Gastrocnemius medialis (tissue), 4 donors: Measurements from ENCODE around the gene GPS2. TPM values are rescaled to one million over a fixed set of nuclear protein-coding genes. Genes with fewer than 3 reads are reported as not detected.

Experiments used
- ATAC-seq, 2 donors: fragments of 150-250 bp; one replicate each; pipeline ENCODE4 v1.9.1; 2016
- DNase-seq, 2 donors: peaks; one replicate each; pipeline ENCODE4 v3.0.0-alpha.2; 2019
- H3K27ac ChIP-seq, 4 donors: fragments of 200-600 bp; sonication (generic); 1 replicate in 1 of 4; 2 replicates in 3 of 4; pipeline ENCODE4 v1.5.1; 2016 to 2018; ENCODE audit warnings: mild to moderate bottlenecking in 2 of 4, moderate library complexity in 1 of 4
- H3K27me3 ChIP-seq, 3 donors: fragments of 200-600 bp; sonication (generic) in 2 of 3; 1 replicate in 1 of 3; 2 replicates in 2 of 3; pipeline versions ENCODE4 v1.5.1 to v1.6.0; 2016 to 2019; ENCODE audit warnings: mild to moderate bottlenecking in 1 of 3, moderate library complexity in 1 of 3
- H3K36me3 ChIP-seq, 2 donors: fragments of 200-600 bp; sonication (generic) in 1 of 2; one replicate each; pipeline ENCODE4 v1.5.1; 2017 to 2018
- H3K4me1 ChIP-seq, 2 donors: fragments of 200-600 bp; sonication (generic) in 1 of 2; one replicate each; pipeline ENCODE4 v1.5.1; 2016 to 2017; ENCODE audit warnings: mild to moderate bottlenecking in 2 of 2
- H3K4me3 ChIP-seq, 4 donors: fragments of 200-600 bp; sonication (generic) in 3 of 4; 1 replicate in 1 of 4; 2 replicates in 3 of 4; pipeline ENCODE4 v1.5.1; 2016 to 2019; ENCODE audit warnings: mild to moderate bottlenecking in 2 of 4
- H3K9me3 ChIP-seq, 3 donors: fragments of 200-600 bp; sonication (generic) in 2 of 3; 1 replicate in 1 of 3; 2 replicates in 2 of 3; pipeline ENCODE4 v1.5.1; 2016 to 2019
- CTCF ChIP-seq, 5 experiments: fragments of 450-650 bp in 3 of 5; fragments of 200-600 bp in 2 of 5; sonication (generic) in 2 of 5; IDR thresholded peaks in 4 of 5; conservative IDR thresholded peaks in 1 of 5; 1 replicate in 4 of 5; 2 replicates in 1 of 5; pipeline ENCODE4 v1.5.1; 2016 to 2019; ENCODE audit warnings: antibody characterized with exemption in 5 of 5, mild to moderate bottlenecking in 3 of 5, moderate library complexity in 3 of 5
- POLR2A ChIP-seq, 2 donors: fragments of 450-650 bp; IDR thresholded peaks; one replicate each; pipeline ENCODE4 v1.6.1; 2017; ENCODE audit warnings: antibody characterized with exemption in 2 of 2, mild to moderate bottlenecking in 2 of 2, moderate library complexity in 2 of 2
- in situ Hi-C, 4 donors: fragments of 200-750 bp; cut with MboI; loops; one replicate each; pipeline versions ENCODE4 v1.15.0 to v1.8.0; 2017; ENCODE audit warnings: low sequenced_read_pairs in 4 of 4
- intact Hi-C: fragments of 100-400 bp; cut with DNase I; formaldehyde crosslinking; loops from one replicate; pipeline ENCODE4 v1.15.1; 2023; ENCODE audit warnings: low total_unique reads
- total RNA-seq, 4 donors: library from RNA; depleted of rRNA; stranded (reverse); fragments of >200 nt; gene quantifications; one replicate each; pipeline versions ENCODE4 v1.1.0 to v1.2.3, GENCODE V29; 2016

The GPS2 gene
- total RNA-seq, 4 donors from 2014 or later = 135 to 240 (median 169) TPM

GRCh38 chr17:7354262-7354843 is 39.2 kb upstream of the GPS2 start:
- Histone ChIP-seq H3K27ac (no peak overlapping the region), H3K4me3 (no peak overlapping the region), H3K4me1 (peaks cover 20 to 31% of the 10 kb centered on the region in 2 donors), H3K27me3 (no peaks in the 10 kb centered on the region), H3K36me3 (no peaks in the 10 kb centered on the region), H3K9me3 (no peaks in the 10 kb centered on the region)
- in situ Hi-C loops = loop anchor here in 2 of 4 donors (25.0 kb wide), 2 partner anchors 158 to 183 kb away; partner anchors contain the start of gene TNFSF12 (in 1 of the 2)
- TF ChIP-seq POLR2A (IDR thresholded peaks at IDR 0.05) (no peak), CTCF (IDR thresholded peaks at IDR 0.05 in 4 of 5, conservative IDR thresholded peaks at IDR 0.05 in 1 of 5) (no peak)
- intact Hi-C loops = no loop called here
- DNase-seq = no peak
- no peak for ATAC-seq

- H3K4me3 ChIP-seq = peak overlapping the region; percentile 71 to 100 (median 84)
- no peak for DNase-seq
- TF ChIP-seq CTCF (IDR thresholded peaks at IDR 0.05 in 4 of 5, conservative IDR thresholded peaks at IDR 0.05 in 1 of 5) (no peak), POLR2A (IDR thresholded peaks at IDR 0.05) (no peak)
- ATAC-seq = no peak
- intact Hi-C loops = loop anchor here (1.0 to 2.0 kb wide), 4 partner anchors 50 to 208 kb away; partner anchors contain the start of genes POLR2A and SENP3
- H3K27me3 ChIP-seq = no peaks in the 10 kb centered on the region
- no peaks in the 10 kb centered on the region for H3K36me3 ChIP-seq
- no peaks in the 10 kb centered on the region for H3K9me3 ChIP-seq
- in situ Hi-C loops = loop anchor here in 2 of 4 donors (25.0 kb wide), 2 partner anchors 159 to 184 kb away; partner anchors contain the start of gene TNFSF12 (in 1 of the 2)
- peaks cover 26 to 38% of the 10 kb centered on the region in 2 donors for H3K4me1 ChIP-seq
- H3K27ac ChIP-seq = peak overlapping the region; percentile 93 to 98 (median 96)
Observed at GRCh38 chr17:7352910-7353635, 37.9 kb upstream of the GPS2 start.

- DNase-seq (no peak), ATAC-seq (no peak)
- Histone ChIP-seq H3K9me3 (no peaks in the 10 kb centered on the region), H3K27me3 (no peaks in the 10 kb centered on the region), H3K4me1 (peaks cover 26 to 38% of the 10 kb centered on the region in 2 donors), H3K4me3 (peak overlapping the region; percentile 71 to 100 (median 84)), H3K27ac (peak overlapping the region; percentile 93 to 98 (median 96)), H3K36me3 (no peaks in the 10 kb centered on the region)
- in situ Hi-C loops (loop anchor here in 2 of 4 donors (25.0 kb wide), 2 partner anchors 160 to 185 kb away; partner anchors contain the start of gene TNFSF12 (in 1 of the 2)), intact Hi-C loops (loop anchor here (1.0 to 2.0 kb wide), 4 partner anchors 50 to 209 kb away; partner anchors contain the start of genes POLR2A and SENP3)
- TF ChIP-seq CTCF (IDR thresholded peaks at IDR 0.05 in 4 of 5, conservative IDR thresholded peaks at IDR 0.05 in 1 of 5) (peak in 2 of 5 experiments; percentile 42 to 58), POLR2A (IDR thresholded peaks at IDR 0.05) (no peak)
Observed at GRCh38 chr17:7352503-7352889, 37.3 kb upstream of the GPS2 start.

GRCh38 chr17:7351665-7352502 is 36.7 kb upstream of the GPS2 start, which contains the start of gene KCTD11:
Gene KCTD11 (plus strand): TSS chr17:7352162.
- Histone ChIP-seq H3K9me3 (no peaks in the 10 kb centered on the region), H3K36me3 (no peaks in the 10 kb centered on the region), H3K4me3 (peak within 1 kb of the TSS; percentile 71 to 100 (median 84)), H3K27me3 (no peaks in the 10 kb centered on the region), H3K27ac (peak within 1 kb of the TSS; percentile 93 to 98 (median 96)), H3K4me1 (peaks cover 22 to 40% of the 10 kb centered on the region in 2 donors)
- peak; percentile 84 to 91 for DNase-seq
- TF ChIP-seq CTCF (IDR thresholded peaks at IDR 0.05 in 4 of 5, conservative IDR thresholded peaks at IDR 0.05 in 1 of 5) (peak in 3 of 5 experiments; percentile 58 to 74 (median 60)), POLR2A (IDR thresholded peaks at IDR 0.05) (peak; percentile 72 to 75)
- ATAC-seq = peak; percentile 70 to 81
- intact Hi-C loops = loop anchor here (1.0 to 2.0 kb wide), 6 partner anchors 51 to 335 kb away; partner anchors contain the start of genes POLR2A, SENP3, SLC2A4 and TP53
- in situ Hi-C loops = loop anchor here in 2 of 4 donors (25.0 kb wide), 2 partner anchors 160 to 185 kb away; partner anchors contain the start of gene TNFSF12 (in 1 of the 2)
